Body of pancreas (tissue), 4 donors: Measurements from ENCODE around the gene RAPH1. TPM values are rescaled to one million over a fixed set of nuclear protein-coding genes. Genes with fewer than 3 reads are reported as not detected.

ENCODE experiments used
- ATAC-seq: fragments of 150-250 bp; one replicate; pipeline ENCODE4 v1.9.1; 2016
- DNase-seq, 4 donors: peaks; one replicate each; pipeline ENCODE4 v3.0.0-alpha.2; 2019
- H3K27ac ChIP-seq, 4 donors: fragments of 200-600 bp; sonication (generic); 1 replicate in 3 of 4; 2 replicates in 1 of 4; pipeline versions ENCODE4 v1.5.1 to v1.6.1; 2016 to 2019; ENCODE audit warnings: mild to moderate bottlenecking in 1 of 4, mixed read lengths in 1 of 4, moderate library complexity in 1 of 4
- H3K27me3 ChIP-seq, 2 donors: fragments of 200-600 bp; sonication (generic); one replicate each; pipeline ENCODE4 v1.6.0; 2016; ENCODE audit warnings: mild to moderate bottlenecking in 1 of 2
- H3K36me3 ChIP-seq, 2 donors: fragments of 200-600 bp; sonication (generic); replicated peaks in 1 of 2; 2 replicates each; pipeline ENCODE4 v1.5.1; 2016; ENCODE audit warnings: low read depth in 2 of 2; ENCODE audit not compliant: insufficient read depth in 1 of 2
- H3K4me1 ChIP-seq: fragments of 200-600 bp; sonication (generic); one replicate; pipeline ENCODE4 v1.6.0; 2016
- H3K4me3 ChIP-seq, 2 donors: fragments of 200-600 bp; sonication (generic); 1 replicate in 1 of 2; 2 replicates in 1 of 2; pipeline ENCODE4 v1.5.1; 2016 to 2019
- H3K9me3 ChIP-seq, 3 donors: fragments of 200-600 bp; sonication (generic); 1 replicate in 2 of 3; 2 replicates in 1 of 3; pipeline ENCODE4 v1.5.1; 2016
- POLR2A ChIP-seq, 3 donors: fragments of 450-650 bp; IDR thresholded peaks; one replicate each; pipeline ENCODE4 v1.6.1; 2016; ENCODE audit warnings: antibody characterized with exemption in 3 of 3, mild to moderate bottlenecking in 2 of 3
- WGBS, 2 donors: methylation state at CpG; one replicate each; pipeline ENCODE4 v1.1.5; 2017; 5-methylcytosine and 5-hydroxymethylcytosine counted together
- intact Hi-C: fragments of 100-400 bp; cut with DNase I; formaldehyde crosslinking; loops from one replicate; pipeline ENCODE4 v1.15.1; 2023
- total RNA-seq, 2 donors: library from RNA; depleted of rRNA; stranded (reverse); fragments of >200 nt; gene quantifications; one replicate each; pipeline ENCODE4 v1.1.0, GENCODE V29; 2016
- TF ChIP-seq, protein P1 (sequence below), 7 experiments: fragments of 450-650 bp in 4 of 7; fragments of 200-600 bp in 3 of 7; sonication (generic) in 3 of 7; IDR thresholded peaks; one replicate each; pipeline ENCODE4 v1.5.1; 2016 to 2019; ENCODE audit warnings: antibody characterized with exemption in 7 of 7

Gene RAPH1
- total RNA-seq, 2 donors from 2014 or later, result 11.9 TPM

DNA sequence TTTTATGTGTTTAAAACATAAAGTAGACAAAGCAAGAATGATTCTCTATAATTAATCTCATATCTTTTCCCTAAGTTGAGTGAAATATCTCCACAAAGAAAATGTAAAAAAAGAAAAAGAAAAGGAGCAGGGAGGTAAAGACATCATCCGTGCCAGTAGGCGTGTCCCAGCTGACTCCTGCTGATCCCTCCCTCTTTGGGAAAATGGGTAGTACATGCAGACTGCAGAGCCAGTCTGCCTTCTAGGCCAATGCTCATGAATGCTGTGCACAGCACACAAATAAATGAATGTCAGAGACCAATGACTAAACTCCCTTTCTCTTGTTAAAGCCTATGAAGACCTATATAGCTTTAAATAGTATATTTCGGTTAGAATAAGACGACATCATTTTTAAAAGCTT is 64.7 kb downstream of the RAPH1 start:
- no peaks in the 10 kb centered on the region for H3K9me3 ChIP-seq
- DNase-seq (peak in 3 of 4 donors; percentile 7 to 40 (median 23)), ATAC-seq (no peak)
- no peak overlapping the region for H3K4me3 ChIP-seq
- H3K4me1 ChIP-seq, result peaks cover 16% of the 10 kb centered on the region
- intact Hi-C loops, result no loop called here
- no peaks in the 10 kb centered on the region for H3K27me3 ChIP-seq
- TF ChIP-seq, protein P1, sequence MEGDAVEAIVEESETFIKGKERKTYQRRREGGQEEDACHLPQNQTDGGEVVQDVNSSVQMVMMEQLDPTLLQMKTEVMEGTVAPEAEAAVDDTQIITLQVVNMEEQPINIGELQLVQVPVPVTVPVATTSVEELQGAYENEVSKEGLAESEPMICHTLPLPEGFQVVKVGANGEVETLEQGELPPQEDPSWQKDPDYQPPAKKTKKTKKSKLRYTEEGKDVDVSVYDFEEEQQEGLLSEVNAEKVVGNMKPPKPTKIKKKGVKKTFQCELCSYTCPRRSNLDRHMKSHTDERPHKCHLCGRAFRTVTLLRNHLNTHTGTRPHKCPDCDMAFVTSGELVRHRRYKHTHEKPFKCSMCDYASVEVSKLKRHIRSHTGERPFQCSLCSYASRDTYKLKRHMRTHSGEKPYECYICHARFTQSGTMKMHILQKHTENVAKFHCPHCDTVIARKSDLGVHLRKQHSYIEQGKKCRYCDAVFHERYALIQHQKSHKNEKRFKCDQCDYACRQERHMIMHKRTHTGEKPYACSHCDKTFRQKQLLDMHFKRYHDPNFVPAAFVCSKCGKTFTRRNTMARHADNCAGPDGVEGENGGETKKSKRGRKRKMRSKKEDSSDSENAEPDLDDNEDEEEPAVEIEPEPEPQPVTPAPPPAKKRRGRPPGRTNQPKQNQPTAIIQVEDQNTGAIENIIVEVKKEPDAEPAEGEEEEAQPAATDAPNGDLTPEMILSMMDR (IDR thresholded peaks at IDR 0.05), result no peak
- no peak for TF ChIP-seq POLR2A (IDR thresholded peaks at IDR 0.05)
- H3K27ac ChIP-seq, result no peak overlapping the region
- WGBS, 2 donors, result 60 to 74% methylated on average over 4 of the region's 4 CpGs
- no peaks in the 10 kb centered on the region for H3K36me3 ChIP-seq

DNA sequence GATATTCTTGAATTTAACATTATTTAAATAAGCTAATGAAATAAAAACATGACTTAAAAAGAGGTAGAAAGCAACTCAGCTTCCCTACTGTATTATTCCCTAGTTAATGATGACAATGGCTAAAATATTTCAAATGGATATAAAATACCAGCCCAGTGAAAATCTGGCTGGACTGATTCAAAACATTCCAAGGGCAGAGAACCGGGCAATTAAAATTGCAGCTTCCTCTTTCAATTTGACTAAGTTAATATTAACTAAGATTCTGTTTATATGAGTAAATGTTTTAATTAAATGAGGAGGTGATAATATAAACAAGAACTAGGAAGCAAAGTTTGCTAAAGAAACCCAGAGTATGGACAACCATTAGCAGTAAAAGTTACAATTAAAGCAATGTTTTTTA is 65.6 kb downstream of the RAPH1 start:
- DNase-seq, result no peak
- whole genome bisulfite sequencing, 2 donors, result 5 to 16% methylated on average over 1 of the region's 1 CpG
- Histone ChIP-seq H3K9me3 (no peaks in the 10 kb centered on the region), H3K27ac (peak overlapping the region in 1 of 4 donors; percentile 40), H3K27me3 (no peaks in the 10 kb centered on the region), H3K4me1 (peaks cover 16% of the 10 kb centered on the region), H3K4me3 (no peak overlapping the region), H3K36me3 (no peaks in the 10 kb centered on the region)
- TF ChIP-seq, protein P1 (IDR thresholded peaks at IDR 0.05), result no peak
- no peak for TF ChIP-seq POLR2A (IDR thresholded peaks at IDR 0.05)
- no peak for ATAC-seq
- intact Hi-C loops, result no loop called here

DNA sequence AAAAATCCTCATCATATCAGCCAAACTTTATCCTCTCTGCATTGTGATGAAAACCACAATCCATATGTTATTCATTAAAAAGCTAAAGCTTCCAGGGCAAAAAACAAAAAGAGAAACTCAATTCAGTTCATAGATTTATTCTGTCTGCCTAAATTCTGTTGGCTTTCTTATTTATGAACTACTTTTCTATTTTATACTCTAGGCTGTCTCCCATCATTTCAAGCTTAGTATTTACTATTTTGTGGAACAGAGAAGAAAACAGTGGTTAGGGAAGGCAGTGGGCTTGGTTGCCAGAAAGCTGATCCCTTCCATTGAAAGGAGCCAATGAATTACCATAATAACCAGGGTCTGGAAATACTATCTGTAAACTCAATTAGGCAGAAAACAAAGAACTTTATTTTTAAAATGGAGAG is 71.8 kb downstream of the RAPH1 start:
- H3K27ac ChIP-seq, result no peak overlapping the region
- no peaks in the 10 kb centered on the region for H3K36me3 ChIP-seq
- H3K4me3 ChIP-seq, result no peak overlapping the region
- no peaks in the 10 kb centered on the region for H3K9me3 ChIP-seq
- ATAC-seq, result no peak
- TF ChIP-seq POLR2A (IDR thresholded peaks at IDR 0.05), result no peak
- TF ChIP-seq, protein P1 (IDR thresholded peaks at IDR 0.05), result no peak
- no peaks in the 10 kb centered on the region for H3K4me1 ChIP-seq
- DNase-seq, result no peak
- no peaks in the 10 kb centered on the region for H3K27me3 ChIP-seq
- intact Hi-C loops, result no loop called here

DNA sequence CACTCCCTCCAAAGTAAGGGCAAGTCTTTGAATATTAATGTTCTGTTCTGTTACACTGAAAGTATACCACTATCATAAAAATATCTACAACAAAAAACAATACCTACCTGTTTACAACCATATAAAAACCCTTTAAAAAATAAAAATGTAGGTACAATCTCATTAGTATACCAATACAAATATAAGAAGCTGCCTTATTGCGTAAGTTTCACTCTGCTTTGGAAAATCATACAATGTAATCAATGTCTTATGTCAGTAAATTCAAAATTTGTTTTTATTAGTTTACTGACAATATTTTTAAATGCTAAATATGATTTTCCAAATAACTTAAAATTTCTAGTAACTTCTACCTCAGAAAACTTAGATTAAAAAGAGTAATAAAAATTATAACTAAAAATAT is 72.8 kb downstream of the RAPH1 start:
- intact Hi-C loops, result no loop called here
- no peaks in the 10 kb centered on the region for H3K9me3 ChIP-seq
- TF ChIP-seq, protein P1 (IDR thresholded peaks at IDR 0.05), result no peak
- no peak for TF ChIP-seq POLR2A (IDR thresholded peaks at IDR 0.05)
- H3K36me3 ChIP-seq, result no peaks in the 10 kb centered on the region
- H3K4me3 ChIP-seq, result no peak overlapping the region
- DNase-seq (no peak), ATAC-seq (no peak)
- no peak overlapping the region for H3K27ac ChIP-seq
- H3K4me1 ChIP-seq, result no peaks in the 10 kb centered on the region
- H3K27me3 ChIP-seq, result no peaks in the 10 kb centered on the region
- WGBS, 2 donors, result 42 to 67% methylated on average over 1 of the region's 1 CpG

DNA sequence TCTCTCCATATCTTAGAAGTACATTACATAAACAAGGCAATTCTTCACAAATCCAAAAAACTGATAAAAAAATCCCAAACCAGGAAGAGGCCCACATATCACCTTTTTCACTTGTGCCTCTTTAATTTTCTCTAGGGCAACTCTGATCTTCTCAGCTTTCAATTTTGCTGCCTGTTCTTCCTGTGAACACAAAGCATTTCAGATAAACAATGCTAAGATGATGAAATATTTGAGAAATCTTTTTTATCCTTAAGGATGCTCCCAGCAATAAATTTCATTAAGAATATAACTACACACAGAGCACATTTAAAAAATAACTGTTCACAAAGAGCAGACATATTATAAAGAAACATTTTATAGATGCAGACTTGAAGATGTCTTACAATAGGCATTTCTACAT is 73.4 kb downstream of the RAPH1 start:
- Histone ChIP-seq H3K27me3 (no peaks in the 10 kb centered on the region), H3K4me1 (no peaks in the 10 kb centered on the region), H3K27ac (no peak overlapping the region), H3K9me3 (no peaks in the 10 kb centered on the region), H3K36me3 (no peaks in the 10 kb centered on the region), H3K4me3 (no peak overlapping the region)
- ATAC-seq (no peak), DNase-seq (no peak)
- TF ChIP-seq, protein P1 (IDR thresholded peaks at IDR 0.05), result no peak
- TF ChIP-seq POLR2A (IDR thresholded peaks at IDR 0.05), result no peak
- intact Hi-C loops, result no loop called here
